ENCODE measurements around the gene DPRX.

The DPRX gene

DNA sequence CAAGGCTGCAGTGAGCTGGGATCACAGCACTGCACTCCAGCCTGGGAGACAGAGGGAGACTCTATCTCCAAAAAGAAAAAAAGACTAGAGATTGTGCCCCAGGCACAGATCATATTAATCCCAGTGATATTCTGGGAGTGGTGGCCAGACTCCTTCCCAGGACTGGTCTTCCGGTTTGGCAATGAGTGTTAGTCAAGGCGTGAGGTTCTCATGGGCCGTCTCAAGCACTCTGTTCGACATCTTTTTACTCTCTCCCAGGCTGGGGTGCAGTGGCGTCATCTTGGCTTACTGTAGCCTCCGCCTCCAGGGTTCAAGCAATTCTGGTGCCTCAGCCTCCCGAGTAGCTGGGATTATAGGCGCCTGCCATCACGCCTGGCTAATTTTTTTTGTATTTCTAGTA, 5.3 kb upstream of the DPRX start:
- H3K9me3 Mint-ChIP-seq, result peaks cover 11% of the 10 kb centered on the region
- no peak overlapping the region for H3K4me3 Mint-ChIP-seq
- DNase-seq, result no peak
- H3K27me3 Mint-ChIP-seq, result no peaks in the 10 kb centered on the region
- H3K4me1 Mint-ChIP-seq (ENCODE audit: low read depth), result no peaks in the 10 kb centered on the region
- H3K36me3 Mint-ChIP-seq (ENCODE audit: low read depth), result no peaks in the 10 kb centered on the region
- H3K27ac Mint-ChIP-seq, result no peak overlapping the region

- DNase-seq, result no peak
- no peaks in the 10 kb centered on the region for H3K4me1 Mint-ChIP-seq (ENCODE audit: low read depth)
Measured at GRCh38 chr19:53626976-53627375, 4.8 kb upstream of the DPRX start.

GRCh38 chr19:53634768-53635167, 3.0 kb downstream of the DPRX start:
- Mint-ChIP-seq H3K27me3 (peaks cover 4% of the 10 kb centered on the region), H3K36me3 (ENCODE audit: low read depth) (no peaks in the 10 kb centered on the region), H3K4me3 (no peak overlapping the region), H3K9me3 (peaks cover 25% of the 10 kb centered on the region), H3K27ac (no peak overlapping the region), H3K4me1 (ENCODE audit: low read depth) (no peaks in the 10 kb centered on the region)
- no peak for DNase-seq

More at GRCh38 chr19:53626976-53627375, 4.8 kb upstream of the DPRX start:
- Mint-ChIP-seq H3K4me3 (no peak overlapping the region), H3K27ac (no peak overlapping the region), H3K9me3 (peaks cover 10% of the 10 kb centered on the region), H3K27me3 (no peaks in the 10 kb centered on the region), H3K36me3 (ENCODE audit: low read depth) (no peaks in the 10 kb centered on the region)

DNA sequence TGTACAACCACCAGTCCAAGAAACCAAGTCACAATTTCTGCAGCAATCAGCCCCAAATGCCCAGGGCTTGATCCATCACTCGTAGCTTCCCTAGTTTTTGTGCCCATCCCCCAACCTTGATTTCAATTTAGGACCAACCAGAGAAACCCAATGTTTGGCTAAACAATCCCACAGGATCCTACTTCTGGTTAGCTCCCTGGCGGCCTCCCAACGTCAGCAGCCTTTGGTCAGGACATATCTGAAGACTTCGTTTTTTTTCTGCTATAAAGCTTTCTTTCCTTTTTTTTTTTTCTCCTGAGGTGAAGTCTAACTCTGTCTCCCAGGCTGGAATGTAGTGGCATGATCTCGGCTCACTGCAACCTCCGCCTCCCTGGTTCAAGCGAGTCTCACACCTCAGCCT, 7.7 kb downstream of the DPRX start:
- H3K36me3 Mint-ChIP-seq (ENCODE audit: low read depth), result no peaks in the 10 kb centered on the region
- H3K27me3 Mint-ChIP-seq, result peaks cover 4% of the 10 kb centered on the region
- H3K4me3 Mint-ChIP-seq, result no peak overlapping the region
- no peak for DNase-seq
- no peaks in the 10 kb centered on the region for H3K4me1 Mint-ChIP-seq (ENCODE audit: low read depth)
- H3K9me3 Mint-ChIP-seq, result peaks cover 26% of the 10 kb centered on the region
- no peak overlapping the region for H3K27ac Mint-ChIP-seq

GRCh38 chr19:53642381-53643099, 10.7 kb downstream of the DPRX start:
- Mint-ChIP-seq H3K9me3 (peaks cover 12% of the 10 kb centered on the region), H3K27me3 (no peaks in the 10 kb centered on the region), H3K4me3 (no peak overlapping the region), H3K4me1 (ENCODE audit: low read depth) (no peaks in the 10 kb centered on the region), H3K36me3 (ENCODE audit: low read depth) (no peaks in the 10 kb centered on the region), H3K27ac (no peak overlapping the region)
- no peak for DNase-seq

GRCh38 chr19:53644061-53644816, 12.4 kb downstream of the DPRX start:
- no peak overlapping the region for H3K27ac Mint-ChIP-seq
- no peaks in the 10 kb centered on the region for H3K36me3 Mint-ChIP-seq (ENCODE audit: low read depth)

GRCh38 chr19:53646144-53646543, 14.3 kb downstream of the DPRX start:
- Mint-ChIP-seq H3K4me3 (no peak overlapping the region), H3K36me3 (ENCODE audit: low read depth) (peaks cover 3% of the 10 kb centered on the region), H3K27ac (no peak overlapping the region), H3K9me3 (peaks cover 12% of the 10 kb centered on the region), H3K27me3 (no peaks in the 10 kb centered on the region), H3K4me1 (ENCODE audit: low read depth) (no peaks in the 10 kb centered on the region)
- DNase-seq, result no peak

More at GRCh38 chr19:53644061-53644816, 12.4 kb downstream of the DPRX start:
- H3K27me3 Mint-ChIP-seq, result no peaks in the 10 kb centered on the region
- H3K4me1 Mint-ChIP-seq (ENCODE audit: low read depth), result no peaks in the 10 kb centered on the region
- no peak overlapping the region for H3K4me3 Mint-ChIP-seq
- H3K9me3 Mint-ChIP-seq, result peaks cover 11% of the 10 kb centered on the region
- no peak for DNase-seq

DNA sequence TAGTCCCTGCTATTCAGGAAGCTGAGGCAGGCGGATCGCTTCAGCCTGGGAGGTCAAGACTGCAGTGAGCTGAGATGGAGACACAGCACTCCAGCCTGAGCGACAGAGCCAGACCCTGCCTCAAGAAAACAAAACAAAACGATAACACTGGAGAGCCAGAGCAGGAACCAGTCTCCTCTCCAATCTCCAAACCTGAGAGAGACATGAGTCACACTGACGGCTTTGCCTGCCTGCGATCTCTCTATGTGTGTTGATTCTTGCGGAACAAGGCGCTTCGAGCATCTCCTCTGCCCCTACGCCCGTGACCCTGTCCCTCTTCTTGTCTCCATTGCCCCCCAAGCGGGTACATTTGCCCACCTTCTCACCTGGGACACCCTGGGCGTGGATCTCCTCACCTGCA, 15.6 kb downstream of the DPRX start:
- Mint-ChIP-seq H3K27me3 (no peaks in the 10 kb centered on the region), H3K36me3 (ENCODE audit: low read depth) (peaks cover 3% of the 10 kb centered on the region), H3K9me3 (peaks cover 12% of the 10 kb centered on the region), H3K4me3 (no peak overlapping the region), H3K27ac (no peak overlapping the region), H3K4me1 (ENCODE audit: low read depth) (no peaks in the 10 kb centered on the region)
- DNase-seq, result no peak

GRCh38 chr19:53647792-53648191, 16.0 kb downstream of the DPRX start:
- peaks cover 13% of the 10 kb centered on the region for H3K9me3 Mint-ChIP-seq
- DNase-seq, result no peak
- no peaks in the 10 kb centered on the region for H3K4me1 Mint-ChIP-seq (ENCODE audit: low read depth)
- peaks cover 3% of the 10 kb centered on the region for H3K36me3 Mint-ChIP-seq (ENCODE audit: low read depth)
- H3K4me3 Mint-ChIP-seq, result no peak overlapping the region
- no peak overlapping the region for H3K27ac Mint-ChIP-seq
- no peaks in the 10 kb centered on the region for H3K27me3 Mint-ChIP-seq

- H3K4me1 Mint-ChIP-seq (ENCODE audit: low read depth), result no peaks in the 10 kb centered on the region
- peaks cover 11% of the 10 kb centered on the region for H3K9me3 Mint-ChIP-seq
- H3K27ac Mint-ChIP-seq, result no peak overlapping the region
- H3K36me3 Mint-ChIP-seq (ENCODE audit: low read depth), result peaks cover 3% of the 10 kb centered on the region
- DNase-seq, result no peak
- no peaks in the 10 kb centered on the region for H3K27me3 Mint-ChIP-seq
- no peak overlapping the region for H3K4me3 Mint-ChIP-seq
Measured at GRCh38 chr19:53649746-53650593, 18.2 kb downstream of the DPRX start.

GRCh38 chr19:53652476-53652875, 20.7 kb downstream of the DPRX start:
- Mint-ChIP-seq H3K9me3 (peaks cover 20% of the 10 kb centered on the region), H3K36me3 (ENCODE audit: low read depth) (peaks cover 3% of the 10 kb centered on the region), H3K4me3 (no peak overlapping the region), H3K27ac (no peak overlapping the region), H3K4me1 (ENCODE audit: low read depth) (no peaks in the 10 kb centered on the region), H3K27me3 (no peaks in the 10 kb centered on the region)
- no peak for DNase-seq

- Mint-ChIP-seq H3K27ac (no peak overlapping the region), H3K36me3 (ENCODE audit: low read depth) (peaks cover 3% of the 10 kb centered on the region), H3K4me1 (ENCODE audit: low read depth) (no peaks in the 10 kb centered on the region), H3K9me3 (peaks cover 24% of the 10 kb centered on the region), H3K27me3 (no peaks in the 10 kb centered on the region), H3K4me3 (no peak overlapping the region)
- DNase-seq, result no peak
Measured at GRCh38 chr19:53655042-53655665, 23.4 kb downstream of the DPRX start.

- H3K4me3 Mint-ChIP-seq, result no peak overlapping the region
- no peak overlapping the region for H3K27ac Mint-ChIP-seq
- no peaks in the 10 kb centered on the region for H3K36me3 Mint-ChIP-seq (ENCODE audit: low read depth)
- H3K9me3 Mint-ChIP-seq, result peaks cover 21% of the 10 kb centered on the region
- no peak for DNase-seq
- H3K27me3 Mint-ChIP-seq, result no peaks in the 10 kb centered on the region
- H3K4me1 Mint-ChIP-seq (ENCODE audit: low read depth), result no peaks in the 10 kb centered on the region
Measured at GRCh38 chr19:53657330-53657729, 25.5 kb downstream of the DPRX start.

- no peaks in the 10 kb centered on the region for H3K36me3 Mint-ChIP-seq (ENCODE audit: low read depth)
- no peaks in the 10 kb centered on the region for H3K4me1 Mint-ChIP-seq (ENCODE audit: low read depth)
- H3K9me3 Mint-ChIP-seq, result peaks cover 20% of the 10 kb centered on the region
- no peak for DNase-seq
- no peak overlapping the region for H3K27ac Mint-ChIP-seq
- H3K27me3 Mint-ChIP-seq, result no peaks in the 10 kb centered on the region
- H3K4me3 Mint-ChIP-seq, result no peak overlapping the region
Measured at GRCh38 chr19:53657778-53658177, 26.0 kb downstream of the DPRX start.

Measured in activated T-cell treated with anti-CD3 and anti-CD28 coated beads, Interleukin-2, amount 50 U/mL, for 24 hours (primary cell).